Nephron (organoid): ENCODE data around the gene AMY2A.
"Not testable (repeated sequence)": the region's sequence is repeated elsewhere in the genome, so short reads cannot be mapped to it uniquely, and the experiment has no call there.

ENCODE experiments used
- H3K27ac Mint-ChIP-seq, 3 experiments: 2 replicates each; pipeline ENCODE4 v1.8.0; 2020; ENCODE audit warnings: mixed read lengths in 3 of 3, mild to moderate bottlenecking in 2 of 3, moderate library complexity in 1 of 3
- H3K27me3 Mint-ChIP-seq: 2 replicates; pipeline ENCODE4 v1.8.0; 2021; ENCODE audit warnings: low read depth, mild to moderate bottlenecking, moderate library complexity, mixed read lengths
- H3K36me3 Mint-ChIP-seq: 2 replicates; pipeline ENCODE4 v1.8.0; 2020; ENCODE audit warnings: low read depth, mixed read lengths
- H3K4me1 Mint-ChIP-seq: 2 replicates; pipeline ENCODE4 v1.8.0; 2020; ENCODE audit warnings: mixed read lengths
- H3K4me3 Mint-ChIP-seq, 3 experiments: 2 replicates each; pipeline ENCODE4 v1.8.0; 2020; ENCODE audit warnings: mild to moderate bottlenecking in 3 of 3, mixed read lengths in 3 of 3, moderate library complexity in 2 of 3
- H3K9me3 Mint-ChIP-seq: 2 replicates; pipeline ENCODE4 v1.8.0; 2020; ENCODE audit warnings: mixed read lengths
- TF ChIP-seq, protein P1 (sequence below), 3 experiments: fragments of 200-600 bp; sonication (generic); IDR thresholded peaks; one replicate each; pipeline ENCODE4 v1.5.0; 2021; ENCODE audit warnings: antibody characterized with exemption in 3 of 3; ENCODE audit not compliant: unreplicated experiment in 3 of 3

Gene AMY2A

DNA sequence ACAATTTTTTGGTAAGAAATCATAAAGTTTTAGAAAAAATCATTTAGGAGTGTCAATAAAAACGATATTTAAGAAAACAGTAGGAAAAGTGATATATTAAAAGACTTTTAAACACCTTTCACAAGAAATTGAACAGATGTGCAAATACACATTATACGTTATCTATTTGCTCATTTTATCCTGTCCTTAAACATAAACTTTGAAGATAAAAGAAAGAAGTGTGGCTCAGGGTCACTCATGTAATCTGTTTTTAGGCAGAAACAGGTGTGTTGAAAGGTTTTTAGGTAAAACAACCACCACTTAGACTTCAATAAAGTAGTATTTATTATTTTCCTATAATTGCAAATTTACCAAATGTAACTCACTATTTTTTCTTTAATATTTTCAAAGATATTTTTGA is 32.7 kb upstream of the AMY2A start:
- H3K4me3 Mint-ChIP-seq = no peak overlapping the region
- TF ChIP-seq, protein P1, sequence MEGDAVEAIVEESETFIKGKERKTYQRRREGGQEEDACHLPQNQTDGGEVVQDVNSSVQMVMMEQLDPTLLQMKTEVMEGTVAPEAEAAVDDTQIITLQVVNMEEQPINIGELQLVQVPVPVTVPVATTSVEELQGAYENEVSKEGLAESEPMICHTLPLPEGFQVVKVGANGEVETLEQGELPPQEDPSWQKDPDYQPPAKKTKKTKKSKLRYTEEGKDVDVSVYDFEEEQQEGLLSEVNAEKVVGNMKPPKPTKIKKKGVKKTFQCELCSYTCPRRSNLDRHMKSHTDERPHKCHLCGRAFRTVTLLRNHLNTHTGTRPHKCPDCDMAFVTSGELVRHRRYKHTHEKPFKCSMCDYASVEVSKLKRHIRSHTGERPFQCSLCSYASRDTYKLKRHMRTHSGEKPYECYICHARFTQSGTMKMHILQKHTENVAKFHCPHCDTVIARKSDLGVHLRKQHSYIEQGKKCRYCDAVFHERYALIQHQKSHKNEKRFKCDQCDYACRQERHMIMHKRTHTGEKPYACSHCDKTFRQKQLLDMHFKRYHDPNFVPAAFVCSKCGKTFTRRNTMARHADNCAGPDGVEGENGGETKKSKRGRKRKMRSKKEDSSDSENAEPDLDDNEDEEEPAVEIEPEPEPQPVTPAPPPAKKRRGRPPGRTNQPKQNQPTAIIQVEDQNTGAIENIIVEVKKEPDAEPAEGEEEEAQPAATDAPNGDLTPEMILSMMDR (IDR thresholded peaks at IDR 0.05; ENCODE audit: unreplicated experiment in 3 of 3) = no peak
- H3K27me3 Mint-ChIP-seq = no peaks in the 10 kb centered on the region
- H3K9me3 Mint-ChIP-seq = peaks cover 14% of the 10 kb centered on the region
- no peak overlapping the region for H3K27ac Mint-ChIP-seq
- no peaks in the 10 kb centered on the region for H3K36me3 Mint-ChIP-seq
- H3K4me1 Mint-ChIP-seq = no peaks in the 10 kb centered on the region

GRCh38 chr1:103602740-103603139 is 14.5 kb upstream of the AMY2A start:
- not testable (repeated sequence) for H3K4me3 Mint-ChIP-seq

DNA sequence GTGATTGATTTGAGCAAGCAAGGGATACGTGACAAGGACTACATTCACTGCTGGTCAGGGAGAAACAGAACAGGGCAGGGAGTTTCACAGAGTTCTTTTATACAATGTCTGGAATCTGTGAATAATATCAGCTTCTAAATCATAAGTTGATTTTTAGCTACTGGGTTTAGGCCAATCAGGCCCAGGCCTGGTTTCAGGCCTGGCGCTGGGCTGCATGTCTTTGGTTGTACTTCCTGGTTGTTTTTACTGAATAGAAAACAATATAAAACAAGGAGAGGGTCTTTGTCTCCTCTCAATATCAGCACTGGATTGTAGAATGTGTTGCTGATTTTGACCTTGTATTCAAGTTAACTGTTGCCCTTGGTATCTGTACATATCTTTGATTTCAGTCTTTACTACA is 865 bp upstream of the AMY2A start:
- no peaks in the 10 kb centered on the region for H3K27me3 Mint-ChIP-seq
- no peak overlapping the region for H3K4me3 Mint-ChIP-seq
- no peak overlapping the region for H3K27ac Mint-ChIP-seq
- H3K9me3 Mint-ChIP-seq = no peaks in the 10 kb centered on the region
- TF ChIP-seq, protein P1 (IDR thresholded peaks at IDR 0.05; ENCODE audit: unreplicated experiment in 3 of 3) = no peak
- no peaks in the 10 kb centered on the region for H3K4me1 Mint-ChIP-seq
- H3K36me3 Mint-ChIP-seq = no peaks in the 10 kb centered on the region

More at GRCh38 chr1:103602740-103603139, 14.5 kb upstream of the AMY2A start:
- H3K4me1 Mint-ChIP-seq, H3K36me3 Mint-ChIP-seq, H3K27ac Mint-ChIP-seq, H3K27me3 Mint-ChIP-seq, H3K9me3 Mint-ChIP-seq: not testable (repeated sequence)

DNA sequence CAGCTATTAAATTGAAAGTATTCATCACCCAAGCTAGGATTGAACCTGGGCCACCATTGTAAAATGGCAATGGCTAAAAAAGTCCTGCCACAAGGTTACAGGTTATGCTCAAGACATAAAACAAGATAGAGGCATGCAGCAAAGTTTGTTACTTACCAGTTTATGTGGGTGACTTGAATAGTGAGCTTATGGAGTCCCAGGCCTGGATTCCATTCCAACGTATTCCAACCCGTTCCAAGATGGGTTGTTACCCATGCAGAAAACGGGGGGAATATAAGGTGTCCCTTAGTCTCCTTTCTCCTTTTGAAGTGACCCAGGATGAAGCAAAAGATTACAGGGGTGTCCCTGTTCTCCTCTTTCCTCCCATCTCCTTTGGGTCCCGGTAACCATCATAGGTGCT is 10.2 kb downstream of the AMY2A start:
- not testable (repeated sequence) for H3K27me3 Mint-ChIP-seq, H3K36me3 Mint-ChIP-seq, H3K9me3 Mint-ChIP-seq

DNA sequence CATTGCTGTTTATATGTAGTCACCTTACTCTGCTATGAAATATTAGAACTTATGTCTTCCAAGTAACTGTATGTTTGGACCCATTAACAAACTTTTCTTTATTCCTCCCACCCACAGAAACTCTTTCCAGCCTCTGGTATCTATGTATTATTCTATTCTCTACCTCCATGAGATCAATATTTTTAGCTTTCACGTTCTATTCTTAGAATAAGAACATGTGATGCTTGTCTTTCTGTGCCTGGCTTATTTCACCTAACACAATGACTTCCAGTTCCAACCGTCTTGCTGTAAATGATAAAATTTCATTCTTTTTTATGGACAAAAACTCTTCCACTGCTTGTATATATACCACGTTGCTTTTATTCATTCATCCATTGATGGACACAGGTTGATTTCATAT is 24.0 kb downstream of the AMY2A start:
- H3K27ac Mint-ChIP-seq, H3K4me3 Mint-ChIP-seq, H3K27me3 Mint-ChIP-seq, H3K4me1 Mint-ChIP-seq, H3K36me3 Mint-ChIP-seq, H3K9me3 Mint-ChIP-seq: not testable (repeated sequence)

More for the DNA sequence above, 10.2 kb downstream of the AMY2A start:
- H3K4me1 Mint-ChIP-seq, H3K4me3 Mint-ChIP-seq, H3K27ac Mint-ChIP-seq: not testable (repeated sequence)

DNA sequence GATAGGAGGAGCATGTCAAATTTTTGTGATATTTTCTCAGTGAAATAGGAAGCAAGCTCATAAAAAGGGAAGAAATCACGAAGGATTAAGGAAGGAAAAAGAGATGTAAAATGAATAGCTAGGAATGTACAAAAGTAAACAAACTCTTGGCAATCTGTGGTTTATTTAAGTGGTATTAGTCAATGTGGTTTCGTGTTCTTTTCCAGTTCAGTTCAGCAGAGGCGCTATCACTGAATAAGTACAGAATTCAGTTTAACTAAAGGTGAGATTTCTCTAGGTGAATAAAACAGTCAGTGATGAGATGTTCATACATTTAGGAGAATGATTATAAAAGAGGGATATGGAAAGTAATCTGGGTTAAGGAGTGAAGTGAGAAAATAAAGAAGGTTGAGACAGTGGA is 26.7 kb downstream of the AMY2A start:
- not testable (repeated sequence) for H3K27ac Mint-ChIP-seq

GRCh38 chr1:103650305-103650704 is 33.1 kb downstream of the AMY2A start:
- H3K27me3 Mint-ChIP-seq, H3K4me1 Mint-ChIP-seq, H3K36me3 Mint-ChIP-seq, H3K27ac Mint-ChIP-seq, H3K4me3 Mint-ChIP-seq, H3K9me3 Mint-ChIP-seq: not testable (repeated sequence)

More for the DNA sequence above, 26.7 kb downstream of the AMY2A start:
- not testable (repeated sequence) for H3K4me3 Mint-ChIP-seq, H3K27me3 Mint-ChIP-seq, H3K4me1 Mint-ChIP-seq, H3K36me3 Mint-ChIP-seq, H3K9me3 Mint-ChIP-seq

GRCh38 chr1:103650889-103651288 is 33.7 kb downstream of the AMY2A start:
- not testable (repeated sequence) for H3K4me3 Mint-ChIP-seq, H3K36me3 Mint-ChIP-seq, H3K27ac Mint-ChIP-seq, H3K4me1 Mint-ChIP-seq, H3K27me3 Mint-ChIP-seq, H3K9me3 Mint-ChIP-seq

DNA sequence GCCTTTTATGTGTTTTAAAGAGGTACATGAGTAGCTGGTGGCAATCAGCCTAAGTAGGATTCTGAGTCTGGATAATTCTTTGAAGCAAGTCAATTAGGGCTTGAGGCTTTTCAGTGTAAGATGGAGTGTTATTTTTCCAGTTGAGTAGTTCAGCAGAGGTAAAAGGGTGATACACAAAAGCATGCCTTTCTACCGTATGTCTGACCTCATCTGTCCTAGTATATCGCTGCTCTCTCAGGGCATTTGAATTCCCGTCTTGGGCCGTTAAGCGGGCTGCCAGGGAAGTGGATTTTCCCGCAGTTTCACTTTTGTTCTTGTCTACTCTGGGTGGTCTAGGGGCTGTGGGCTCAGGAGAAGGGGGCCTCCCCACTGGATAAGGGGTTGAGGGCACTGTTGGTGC is 36.9 kb downstream of the AMY2A start:
- H3K27ac Mint-ChIP-seq, H3K27me3 Mint-ChIP-seq, H3K4me3 Mint-ChIP-seq, H3K36me3 Mint-ChIP-seq, H3K9me3 Mint-ChIP-seq, H3K4me1 Mint-ChIP-seq: not testable (repeated sequence)

- H3K9me3 Mint-ChIP-seq, H3K27ac Mint-ChIP-seq, H3K36me3 Mint-ChIP-seq, H3K4me3 Mint-ChIP-seq, H3K4me1 Mint-ChIP-seq, H3K27me3 Mint-ChIP-seq: not testable (repeated sequence)
Observed at GRCh38 chr1:103655460-103655859, 38.2 kb downstream of the AMY2A start, which contains the start of gene AMY1A. TSS of gene AMY1A (plus strand) at chr1:103655760. CDS start at chr1:103656331, 571 bp downstream.
